GM19238 (cell line): ENCODE data around the gene LMF1.

Source experiments
- DNase-seq: peaks from one replicate; pipeline ENCODE4 v3.0.0; 2011; ENCODE audit warnings: low spot score; ENCODE audit not compliant: insufficient read length

LMF1 gene

DNA sequence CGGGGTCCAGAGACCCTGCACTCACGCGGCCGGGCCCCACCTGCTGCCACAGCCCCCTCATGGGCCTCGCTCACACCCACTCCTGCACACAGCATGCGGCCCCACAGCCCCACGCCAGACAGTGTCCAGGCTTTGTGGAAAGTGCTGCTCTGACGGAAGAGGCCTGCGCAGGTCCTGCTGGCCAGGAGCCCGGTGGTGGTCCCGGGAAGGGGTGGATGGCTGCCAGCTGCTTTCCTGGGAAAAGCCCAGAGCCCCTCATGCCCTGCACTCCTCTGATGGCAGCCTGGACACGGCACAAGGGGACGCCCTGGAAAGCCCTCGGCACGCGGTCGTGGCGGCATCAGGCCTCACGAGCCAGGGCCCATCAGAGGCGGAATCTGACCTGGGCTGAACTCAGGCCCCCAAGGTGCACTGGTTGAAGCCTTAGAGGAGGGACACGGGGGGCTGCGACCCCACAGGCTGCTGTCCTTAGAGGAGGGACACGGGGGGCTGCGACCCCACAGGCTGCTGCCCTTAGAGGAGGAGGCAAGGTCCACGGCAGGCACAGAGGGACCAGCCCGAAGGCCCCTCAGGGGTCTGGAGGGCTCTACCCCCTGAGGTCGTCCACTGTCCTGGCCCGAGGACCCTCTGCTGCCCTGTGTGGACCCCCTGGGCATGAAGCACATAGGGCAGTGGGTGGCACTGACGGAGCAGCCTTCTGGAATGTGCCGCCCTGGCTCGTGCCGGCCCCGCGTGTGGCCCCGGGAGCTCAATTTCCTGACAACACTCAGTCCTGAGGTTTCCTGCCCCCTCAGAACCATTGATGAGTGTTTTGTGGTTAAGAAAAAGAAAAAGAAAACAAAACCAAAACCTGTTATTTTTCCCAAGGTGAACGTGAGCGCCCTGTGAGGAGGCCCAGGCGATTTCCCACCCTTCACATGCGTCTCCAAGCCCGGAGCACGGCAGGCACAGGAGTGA, 32.9 kb upstream of the LMF1 start:
- DNase-seq, result no peak

DNA sequence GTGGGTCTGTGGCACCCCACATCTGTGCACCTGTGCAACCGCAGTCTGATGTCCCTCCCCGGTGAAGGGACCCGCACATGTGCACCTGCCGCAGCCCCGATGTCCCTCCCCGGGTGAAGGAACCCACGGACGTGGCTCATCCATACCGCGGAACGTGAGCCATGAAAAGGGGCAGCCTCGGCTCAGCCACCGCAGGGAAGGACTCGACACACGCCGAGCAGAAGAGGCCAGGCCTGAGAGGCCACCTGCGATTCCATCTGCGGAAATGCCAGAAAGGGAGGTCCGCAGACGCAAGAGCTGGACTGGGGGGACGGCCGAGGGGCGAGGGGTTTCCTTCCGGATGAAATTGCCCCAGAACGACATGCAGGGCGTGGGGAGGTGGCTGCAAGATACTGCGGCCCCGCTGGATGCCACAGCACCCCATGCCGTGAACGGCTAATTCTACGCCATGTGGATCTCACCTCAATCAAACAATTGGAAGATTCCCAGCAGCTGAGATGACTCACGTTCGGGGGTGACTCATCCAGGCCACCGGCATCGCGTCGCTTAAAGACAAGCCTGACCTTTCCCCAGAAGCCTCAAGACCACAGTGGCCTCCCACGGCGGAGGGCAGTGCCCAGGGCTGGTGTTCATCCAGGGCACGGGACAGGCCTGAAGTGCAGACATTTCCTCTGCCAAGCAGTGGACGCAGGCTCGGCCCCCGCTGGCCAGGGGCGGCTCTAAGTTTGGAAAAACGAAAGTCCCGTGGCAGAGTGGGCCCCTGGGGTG, 31.8 kb upstream of the LMF1 start:
- DNase-seq, result no peak

DNA sequence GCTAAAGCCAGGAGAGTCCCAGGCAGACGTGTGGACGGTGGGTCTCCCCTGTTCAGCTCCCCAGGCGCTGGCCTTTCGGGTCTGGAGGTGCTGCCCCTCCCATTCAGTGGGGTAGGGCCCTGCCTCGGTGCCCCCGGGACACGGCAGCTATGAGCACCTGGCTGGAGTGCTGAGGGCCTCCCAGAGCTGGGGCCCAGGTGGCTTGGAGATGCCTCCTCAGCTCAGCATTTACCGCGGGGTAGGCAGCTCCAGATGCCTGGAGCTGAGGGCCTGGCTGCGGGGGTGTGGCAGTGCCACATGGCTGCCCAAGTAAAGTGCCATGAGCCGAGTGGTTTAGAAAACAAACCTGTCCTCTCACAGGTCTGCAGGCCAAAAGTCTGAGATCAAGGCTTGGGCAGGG, 30.3 kb upstream of the LMF1 start:
- no peak for DNase-seq

DNA sequence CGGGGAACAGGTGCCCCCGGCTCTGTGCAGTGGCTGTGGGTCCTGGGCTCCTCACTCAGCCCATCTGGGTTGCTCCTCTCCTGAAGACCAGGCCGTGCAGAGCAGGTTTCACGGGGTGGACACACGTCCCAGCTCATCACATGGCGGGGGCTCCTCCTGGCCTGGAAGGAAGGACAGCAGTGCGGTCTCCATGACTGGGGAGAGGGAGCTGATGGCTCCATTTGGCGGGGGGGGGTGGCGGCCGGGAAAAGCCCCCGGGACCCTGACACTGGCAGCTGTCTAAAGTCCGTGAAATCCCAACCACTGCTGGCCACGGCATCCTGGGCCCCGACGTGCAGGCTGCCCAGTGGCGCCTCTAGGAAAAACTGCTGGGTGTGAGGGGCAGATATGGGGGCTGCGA, 29.8 kb upstream of the LMF1 start:
- no peak for DNase-seq

DNA sequence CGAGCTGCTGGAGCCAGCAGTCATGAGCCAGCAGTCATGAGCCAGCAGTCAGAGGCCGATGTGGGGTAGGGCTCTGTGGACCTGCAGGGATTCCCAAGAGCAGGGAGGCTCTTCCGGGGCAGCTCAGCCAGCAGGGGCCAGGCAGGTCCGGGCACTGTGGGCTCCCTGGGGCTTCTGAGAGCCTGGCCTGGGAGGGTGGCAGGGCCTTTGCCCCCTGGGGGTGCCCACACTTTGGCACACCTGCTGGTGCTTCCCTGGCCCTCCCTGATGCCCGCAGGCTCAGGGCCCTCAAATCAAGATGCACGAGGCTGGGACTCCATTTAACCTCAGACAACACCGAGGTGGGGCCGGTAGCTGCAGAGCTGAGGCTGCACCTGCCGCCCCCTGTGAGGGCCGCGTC, 28.9 kb upstream of the LMF1 start:
- DNase-seq, result no peak

DNA sequence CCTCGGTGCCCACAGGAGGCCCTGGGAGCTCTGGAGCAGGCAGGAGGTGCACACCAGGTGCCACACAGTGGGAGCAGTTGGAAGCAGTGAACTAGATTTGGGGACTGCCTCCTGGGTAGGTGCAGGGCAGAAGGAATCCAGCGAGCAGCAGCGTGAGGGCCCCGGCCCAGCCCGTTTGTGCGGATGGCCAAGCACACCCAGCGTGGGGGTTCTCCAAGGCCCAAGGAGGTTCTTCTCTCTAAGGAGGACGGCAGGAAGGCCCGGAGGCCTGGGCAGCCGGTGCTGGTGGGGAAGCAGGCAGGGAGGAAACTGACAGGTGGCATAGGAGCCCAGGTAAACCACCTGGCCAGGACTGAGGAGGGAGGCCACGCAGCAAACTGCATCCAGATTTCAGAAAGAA, 27.8 kb upstream of the LMF1 start:
- no peak for DNase-seq

DNA sequence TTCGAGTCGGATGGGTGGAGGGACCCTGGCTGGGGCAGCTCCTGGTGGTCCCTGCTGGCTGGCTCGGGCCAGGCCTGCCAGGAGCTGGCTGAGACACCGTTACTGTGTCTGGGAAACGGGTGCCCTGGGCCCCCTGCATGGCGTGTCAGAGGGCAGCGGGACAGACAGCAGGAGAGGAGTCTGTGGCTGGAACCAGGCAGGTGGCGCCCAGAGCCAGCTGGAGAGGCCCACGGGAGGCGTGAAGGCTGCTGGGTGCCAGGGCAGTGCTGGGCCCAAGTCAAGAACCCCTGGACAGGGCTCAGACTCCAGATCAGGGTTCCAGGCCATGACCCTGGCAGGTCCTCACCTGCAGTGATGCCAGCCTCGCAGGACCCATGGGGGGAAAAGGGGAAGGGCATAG, 27.4 kb upstream of the LMF1 start:
- no peak for DNase-seq

DNA sequence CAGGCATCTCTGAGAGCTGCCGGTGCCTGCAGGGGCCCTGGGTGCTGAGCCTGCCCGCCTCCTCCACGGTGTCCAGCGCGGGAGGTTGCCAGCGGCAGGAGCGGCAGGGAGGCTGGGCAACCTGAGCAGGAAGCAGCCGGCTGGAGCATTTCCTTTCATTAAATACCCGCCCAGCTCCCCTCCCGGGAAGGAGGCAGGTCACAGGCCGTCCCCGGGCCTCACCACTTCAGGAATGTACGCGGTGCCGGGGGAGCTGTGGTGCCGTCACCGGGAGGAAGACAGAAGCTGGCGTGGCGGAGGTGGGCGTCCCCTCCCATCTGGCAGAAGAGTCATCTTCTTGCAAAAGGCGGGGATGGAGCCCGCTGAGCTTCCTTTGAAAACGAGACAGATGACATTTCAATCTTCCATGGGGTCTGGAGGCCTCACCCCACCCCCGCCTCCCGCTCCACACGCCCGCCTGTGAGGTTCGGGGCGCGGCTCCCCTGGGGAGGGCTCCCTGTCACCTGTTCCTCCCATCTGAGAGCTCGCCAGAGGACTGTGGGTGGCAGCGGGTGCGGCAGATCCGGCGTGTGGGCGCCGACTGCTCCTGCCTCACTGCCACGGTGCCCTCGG, 26.8 kb upstream of the LMF1 start:
- DNase-seq, result no peak

DNA sequence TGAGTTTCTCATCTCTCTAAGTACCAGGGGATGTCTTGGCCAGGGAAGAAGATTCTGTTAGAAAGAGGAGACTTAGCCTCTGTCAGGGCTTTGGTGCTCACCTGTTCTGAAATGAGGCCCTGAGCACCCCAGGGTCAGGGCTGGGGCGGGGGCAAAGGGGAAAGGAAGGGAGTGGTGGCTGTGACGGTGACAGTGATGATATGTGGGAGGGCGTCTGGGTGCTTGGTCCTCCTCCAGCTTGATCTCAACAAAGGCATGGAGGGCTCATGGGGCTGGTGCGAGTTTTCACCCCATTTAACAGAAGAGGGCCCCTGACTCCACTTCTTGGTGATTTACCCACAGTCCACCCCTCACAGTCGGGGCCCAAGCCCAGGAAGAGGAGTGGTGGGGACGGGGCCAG, 25.9 kb upstream of the LMF1 start:
- DNase-seq, result no peak

DNA sequence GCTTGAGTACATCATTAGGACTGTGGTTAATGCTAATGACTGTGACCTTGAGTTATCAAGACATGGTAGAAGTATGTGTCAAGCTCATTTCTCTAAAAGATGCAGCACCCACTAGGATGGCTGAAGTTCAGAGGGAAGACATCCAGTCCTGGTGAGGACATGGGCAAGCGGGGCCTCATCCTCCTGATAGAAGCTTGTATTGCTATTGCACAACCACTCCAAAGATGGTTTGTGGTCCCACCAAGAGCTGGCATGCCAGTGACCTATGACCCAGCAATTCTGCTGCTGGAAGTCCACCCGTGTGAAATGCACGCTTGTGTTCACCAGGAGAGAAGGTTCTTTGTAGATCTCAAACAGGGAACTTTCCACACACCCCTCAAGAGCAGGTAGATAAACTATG, 25.0 kb upstream of the LMF1 start:
- no peak for DNase-seq

DNA sequence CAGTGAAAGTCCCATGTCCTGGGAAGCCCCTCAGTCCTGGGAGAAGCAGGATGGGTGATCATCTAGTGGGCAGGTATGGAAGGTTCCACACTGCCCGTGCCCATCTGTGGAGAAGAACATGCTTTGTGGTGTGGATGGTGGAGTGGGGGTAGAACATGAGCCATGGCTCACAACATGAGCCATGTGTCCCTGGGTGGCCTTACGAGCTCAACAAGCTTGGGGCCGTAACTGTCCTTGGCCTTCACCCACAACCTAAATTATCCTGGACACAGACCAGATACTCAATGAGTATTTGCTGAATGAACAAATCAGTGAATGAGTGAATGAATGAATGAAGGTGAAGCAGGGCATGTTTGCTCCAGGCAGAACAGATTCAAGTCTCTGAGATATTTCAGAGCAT, 24.3 kb upstream of the LMF1 start:
- no peak for DNase-seq

DNA sequence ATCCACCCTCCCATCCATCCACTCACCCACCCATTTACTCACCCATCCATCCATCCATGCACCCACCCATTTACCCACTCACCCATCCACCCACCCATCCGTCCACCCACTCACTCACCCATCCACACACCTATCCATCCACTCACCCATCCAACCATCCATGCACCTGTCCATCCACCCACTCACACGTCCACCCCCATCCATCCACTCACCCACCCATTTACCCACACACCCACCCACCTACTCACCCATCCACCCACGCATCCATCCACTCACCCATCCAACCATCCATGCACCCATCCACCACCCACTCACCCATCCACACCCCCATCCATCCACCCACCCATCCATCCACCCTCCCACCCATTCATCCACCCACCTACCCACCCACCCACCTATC, 22.9 kb upstream of the LMF1 start:
- DNase-seq, result no peak

DNA sequence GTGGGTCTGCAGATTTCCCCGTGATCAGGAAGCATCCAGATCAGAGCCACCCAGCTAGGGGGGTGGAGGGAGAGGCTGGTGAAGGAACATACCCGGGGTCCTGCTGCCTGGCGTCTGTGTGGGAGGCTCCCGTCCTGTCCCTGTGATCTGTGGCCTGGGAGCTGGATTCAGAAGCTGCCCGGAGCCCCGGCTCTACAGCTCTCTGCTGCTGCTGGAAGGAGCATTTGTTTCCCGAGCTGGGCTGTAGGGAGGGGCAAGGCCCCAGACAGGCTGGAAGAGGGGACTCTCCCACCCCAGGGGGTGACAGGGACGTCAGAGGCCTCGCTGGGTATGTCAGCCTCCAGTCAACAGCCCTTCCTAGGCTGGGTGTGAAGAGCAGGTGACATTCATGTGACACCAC, 21.0 kb upstream of the LMF1 start:
- DNase-seq, result no peak

DNA sequence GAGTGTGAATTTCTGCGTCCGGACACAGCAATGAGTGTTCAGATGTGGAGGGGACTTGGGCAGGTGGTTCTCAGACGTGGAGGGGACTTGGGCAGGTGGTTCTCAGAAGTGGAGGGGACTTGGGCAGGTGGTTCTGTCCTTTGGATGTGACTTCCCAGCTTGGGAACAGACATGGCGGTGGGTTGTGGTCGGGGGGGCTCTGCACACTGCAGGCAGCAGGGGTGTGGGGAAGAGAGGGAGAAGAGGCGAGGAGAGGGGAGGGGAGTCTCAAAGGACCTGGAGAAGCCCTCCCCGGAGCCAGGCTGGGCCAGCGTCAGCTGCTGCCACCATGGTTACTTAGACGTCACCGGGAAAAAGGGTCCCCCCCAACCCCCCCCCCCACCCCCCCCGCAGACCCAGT, 20.6 kb upstream of the LMF1 start:
- no peak for DNase-seq

DNA sequence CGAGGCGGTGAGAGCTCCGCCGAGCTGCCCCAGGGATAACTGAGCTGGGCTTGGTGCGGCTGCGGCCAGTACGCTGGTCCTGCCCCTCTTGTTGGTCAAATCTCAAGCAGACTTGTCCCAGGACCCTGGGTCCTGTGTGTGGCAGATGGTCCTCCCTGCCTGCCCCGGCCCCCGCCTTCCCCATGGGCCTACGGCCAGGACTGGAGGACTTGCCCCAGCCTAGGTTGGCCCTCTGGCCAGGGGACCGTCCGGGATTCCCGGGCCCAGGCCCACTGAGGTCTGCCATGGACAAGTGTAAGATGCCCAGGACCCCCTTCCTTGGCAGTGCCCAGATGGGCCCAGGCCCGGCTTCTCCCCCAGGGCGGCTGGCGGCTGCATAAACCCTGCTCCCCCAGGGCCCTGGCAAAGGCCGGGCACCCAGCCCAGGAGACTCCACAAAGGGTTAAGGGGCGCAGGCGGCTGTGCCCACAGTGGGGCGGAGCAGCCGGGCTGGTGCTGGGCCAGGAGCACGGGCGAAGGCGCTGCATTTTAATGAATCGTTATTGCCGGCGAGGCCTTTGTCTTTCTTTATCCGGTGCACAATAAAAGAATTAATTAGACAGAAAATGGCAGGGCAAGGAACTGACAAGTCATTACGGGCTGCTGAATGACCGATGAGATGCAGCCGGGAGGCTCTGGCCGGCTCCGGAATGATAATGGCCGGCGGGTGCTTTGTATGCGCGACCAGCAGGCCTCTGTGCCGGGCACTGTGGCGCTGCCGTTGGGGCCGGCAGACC, 19.9 kb upstream of the LMF1 start:
- no peak for DNase-seq

DNA sequence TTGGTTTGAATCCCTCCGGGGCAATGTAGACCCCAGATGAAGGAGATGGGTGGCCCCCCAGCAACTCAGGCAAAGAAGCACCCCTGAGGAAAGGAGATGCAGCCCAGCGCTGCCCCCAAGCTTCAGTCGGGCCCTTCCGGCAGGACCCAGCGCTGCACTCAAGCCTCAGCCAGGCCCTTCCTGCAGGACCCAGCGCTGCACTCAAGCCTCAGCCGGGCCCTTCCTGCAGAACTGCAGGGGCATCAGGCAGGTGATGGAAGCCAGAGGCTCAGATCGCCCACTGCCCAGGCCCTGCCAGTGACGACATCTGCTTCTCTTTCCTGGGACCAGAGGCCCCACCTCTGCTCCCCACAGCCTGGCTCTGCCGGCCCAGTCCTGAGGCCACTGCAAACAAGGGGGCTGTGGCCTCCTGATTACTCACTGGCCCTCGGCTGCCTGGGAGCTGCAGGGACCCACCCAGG, 18.6 kb upstream of the LMF1 start:
- DNase-seq, result no peak

DNA sequence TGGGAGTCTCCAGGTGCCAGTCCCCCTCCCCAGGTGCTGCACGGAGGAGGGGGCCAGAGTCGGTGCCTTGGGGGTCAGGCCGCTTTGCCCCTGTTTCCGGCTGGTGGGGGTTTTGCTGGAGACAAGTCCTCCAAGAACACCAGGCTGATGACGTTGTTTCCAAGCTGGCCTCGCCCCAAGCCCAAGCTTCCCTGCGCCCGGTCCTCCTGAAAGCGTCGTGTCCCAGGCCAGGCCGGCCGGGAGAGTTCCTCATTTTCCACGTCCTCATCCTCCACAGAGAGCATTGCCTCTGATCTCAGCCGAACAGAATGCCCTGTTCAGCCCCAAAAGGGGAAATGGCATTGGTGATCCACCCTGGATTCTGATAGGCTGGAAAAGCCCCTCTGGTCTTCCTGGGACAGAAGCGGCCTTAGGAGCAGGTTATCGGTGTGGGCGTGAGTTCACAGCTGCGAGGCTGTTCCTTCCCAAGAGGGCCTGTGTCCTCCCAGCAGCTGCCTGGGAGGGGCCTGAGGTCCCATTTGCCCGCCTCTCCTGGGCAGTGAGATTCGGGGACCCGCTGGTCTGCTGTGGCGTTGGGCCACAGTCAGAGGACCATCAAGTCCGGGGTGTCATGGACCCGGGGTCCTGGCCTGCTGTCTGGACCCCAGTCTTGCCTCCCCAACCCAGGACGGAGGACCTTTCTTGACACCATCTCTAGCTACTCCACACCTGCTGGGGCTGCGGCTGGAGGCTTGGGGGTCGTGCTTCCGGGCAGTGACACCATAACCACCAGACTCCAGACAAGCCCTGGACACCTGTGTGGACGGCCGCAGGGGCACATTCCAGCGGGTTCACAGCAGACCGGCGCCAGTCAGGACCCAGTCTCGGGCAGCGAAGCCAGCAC, 17.9 kb upstream of the LMF1 start:
- DNase-seq, result no peak

DNA sequence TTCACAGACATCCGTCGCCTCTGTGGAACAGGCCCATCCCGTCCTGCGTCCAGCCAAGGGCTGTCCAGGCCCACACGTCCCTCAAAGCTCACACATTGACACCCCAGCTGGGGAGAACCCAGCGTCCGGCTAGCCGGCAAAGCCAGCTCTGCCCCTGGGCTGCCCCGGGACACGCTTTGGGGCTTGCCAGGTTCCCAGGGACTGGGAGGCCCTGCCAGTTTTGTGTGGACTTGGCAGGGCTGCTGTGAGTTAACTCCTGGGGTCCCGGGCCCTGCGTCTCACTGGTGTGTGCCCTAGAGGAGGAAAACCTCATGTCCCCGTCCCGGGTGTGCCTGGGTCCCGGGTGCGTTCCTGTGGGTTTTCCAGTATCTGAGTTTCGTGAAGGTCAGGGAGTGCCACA, 17.1 kb upstream of the LMF1 start:
- DNase-seq, result no peak

DNA sequence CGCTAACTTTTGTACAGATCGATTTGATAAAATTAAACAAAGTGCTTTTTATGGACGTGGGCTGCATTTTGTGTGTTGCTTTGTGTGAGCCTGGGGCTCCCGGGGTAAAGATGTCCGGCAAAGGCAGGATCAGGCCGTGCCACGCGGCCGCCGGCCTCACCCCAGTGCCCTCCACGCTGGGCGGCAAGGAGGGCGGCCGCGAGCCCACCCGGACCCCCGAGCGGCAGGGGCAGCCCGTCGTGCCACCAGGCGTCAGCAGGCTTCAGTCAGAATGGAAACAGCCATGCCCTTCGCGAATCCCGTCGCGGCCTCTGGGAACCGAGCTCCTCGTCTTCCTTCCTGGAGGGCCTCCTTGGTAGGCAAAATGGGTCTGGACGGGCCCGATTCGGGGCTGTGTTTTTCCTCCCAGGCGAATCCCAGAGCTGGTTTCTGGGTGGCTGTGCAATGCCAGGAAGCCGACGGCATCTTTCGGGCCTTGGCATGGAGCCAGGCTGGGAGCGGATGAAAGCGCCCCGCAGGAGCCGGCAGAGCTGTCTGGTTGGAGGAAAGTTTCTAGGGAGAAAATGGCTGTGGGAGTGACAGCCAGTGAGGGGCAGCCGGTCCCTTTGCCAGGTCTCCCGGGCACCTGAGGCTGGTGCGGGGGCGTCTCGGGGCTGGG, 16.3 kb upstream of the LMF1 start:
- no peak for DNase-seq

DNA sequence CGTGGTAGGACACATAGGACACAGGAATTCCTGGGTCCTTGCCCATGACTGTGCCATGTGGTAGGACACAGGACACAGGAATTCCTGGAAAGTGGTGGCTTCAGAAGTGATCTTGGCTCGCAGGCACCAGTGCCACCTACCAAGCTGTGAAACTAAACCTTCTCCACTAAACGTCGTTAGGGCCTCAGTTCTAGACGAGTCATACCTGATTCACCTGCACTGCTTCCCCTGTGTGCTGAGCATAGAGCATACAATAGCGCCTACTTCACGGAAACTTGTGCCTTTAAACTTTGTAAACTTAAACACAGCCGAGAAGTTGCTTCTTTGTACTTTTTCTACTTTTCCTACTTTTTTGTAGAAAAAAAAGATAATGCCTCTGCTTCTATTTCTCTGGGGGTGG, 15.6 kb upstream of the LMF1 start:
- DNase-seq, result no peak
